DMS79 treated with DMSO at 0.1 percent for 48 hours (cell line): ENCODE results near the gene AFTPH.
A peak's percentile ranks its signal among the peaks of the same experiment; 100 is the strongest.
"Not testable (repeated sequence)": the region's sequence is repeated elsewhere in the genome, so short reads cannot be mapped to it uniquely, and the experiment has no call there.

Source experiments
- DNase-seq: peaks from one replicate; lab custom pipeline; 2025; lab: John Stamatoyannopoulos, UW

AFTPH gene

GRCh38 chr2:64493788-64494187, 30.3 kb upstream of the AFTPH start:
- DNase-seq = no peak

GRCh38 chr2:64498438-64498837, 25.7 kb upstream of the AFTPH start:
- no peak for DNase-seq

- DNase-seq = no peak
Measured at GRCh38 chr2:64500549-64500948, 23.6 kb upstream of the AFTPH start.

DNA sequence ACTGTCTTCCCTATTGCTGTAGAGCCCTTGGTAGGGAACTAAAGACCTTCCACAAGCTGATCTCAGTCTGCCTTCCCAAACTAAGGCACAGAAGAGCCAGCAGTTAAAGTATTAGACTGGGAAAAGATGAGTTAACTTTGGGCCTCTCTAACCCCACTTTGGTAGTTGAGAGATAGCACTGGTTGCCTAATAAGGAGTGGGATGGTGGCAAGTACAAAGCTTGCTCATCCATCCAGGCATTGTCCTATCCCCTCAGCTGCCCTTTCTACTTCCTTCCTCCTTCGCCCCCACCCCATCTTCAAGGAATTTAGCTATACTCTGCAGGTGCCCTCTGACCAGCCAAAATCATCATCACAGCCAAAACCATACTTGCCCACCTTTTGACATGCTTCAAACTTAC, 22.2 kb upstream of the AFTPH start:
- no peak for DNase-seq

- no peak for DNase-seq
Measured at GRCh38 chr2:64502860-64503259, 21.3 kb upstream of the AFTPH start.

DNA sequence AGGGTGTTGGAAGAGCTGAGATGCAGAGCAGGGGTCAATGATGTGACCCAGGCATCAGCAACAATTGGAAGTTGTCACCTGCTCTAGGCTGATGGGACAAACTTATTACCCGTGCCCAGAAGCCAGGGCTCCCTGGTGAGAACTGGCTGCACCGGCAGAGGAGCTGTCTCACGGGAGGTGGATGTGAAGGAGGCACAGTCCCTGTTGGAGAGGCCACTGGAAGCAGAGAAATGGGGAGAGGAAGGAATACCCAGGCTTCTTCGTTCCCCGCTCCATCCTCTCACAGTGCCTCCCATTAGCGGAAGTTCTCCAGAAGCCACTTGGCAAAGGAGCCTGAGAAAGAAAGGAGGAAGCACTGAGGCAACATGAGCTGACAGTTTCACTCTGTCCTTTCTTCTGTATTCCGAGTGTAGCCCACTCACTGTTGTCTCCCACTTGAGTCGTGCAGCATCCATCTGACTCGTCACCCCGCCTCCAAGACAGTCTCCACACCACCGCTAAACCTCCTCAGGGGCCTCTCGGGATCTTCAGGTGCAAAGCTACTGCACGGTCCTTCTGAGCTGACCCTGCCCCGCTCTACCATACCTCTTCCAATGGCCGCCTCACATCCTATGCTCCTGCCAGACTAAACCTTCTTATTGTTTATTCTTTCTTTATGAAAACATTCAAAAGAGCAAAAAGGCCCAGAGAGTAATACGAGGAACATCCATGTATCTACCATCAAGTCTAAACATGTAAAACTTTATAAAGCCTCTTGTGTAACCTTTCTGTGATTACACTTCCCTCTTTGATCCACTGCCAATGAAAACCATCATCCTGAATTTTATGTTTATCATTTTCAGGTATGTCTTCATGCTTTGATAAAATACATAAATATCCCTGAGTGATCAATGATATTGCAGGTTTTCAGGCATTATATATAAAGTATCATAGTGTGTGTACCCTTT, 19.1 kb upstream of the AFTPH start:
- DNase-seq = no peak

DNA sequence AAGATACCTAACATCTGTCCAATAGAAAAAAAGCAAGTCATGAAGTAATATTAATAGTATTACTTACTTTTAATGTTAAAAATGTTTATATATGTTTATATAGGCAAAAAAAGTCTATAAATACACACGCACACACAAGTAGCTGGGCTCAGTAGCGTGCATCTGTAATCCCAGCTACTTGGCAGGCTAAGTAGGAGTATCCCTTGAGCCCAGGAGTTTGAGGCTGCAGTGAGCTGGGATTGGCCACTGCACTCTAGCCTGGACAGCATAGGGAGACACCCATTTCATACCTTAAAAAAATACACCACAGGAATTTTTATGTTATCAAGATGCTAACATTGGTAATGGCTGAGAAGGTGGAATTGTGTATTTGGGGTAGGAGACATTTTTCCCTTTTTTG, 17.4 kb upstream of the AFTPH start:
- no peak for DNase-seq

GRCh38 chr2:64514008-64514407, 10.1 kb upstream of the AFTPH start:
- DNase-seq = no peak

DNA sequence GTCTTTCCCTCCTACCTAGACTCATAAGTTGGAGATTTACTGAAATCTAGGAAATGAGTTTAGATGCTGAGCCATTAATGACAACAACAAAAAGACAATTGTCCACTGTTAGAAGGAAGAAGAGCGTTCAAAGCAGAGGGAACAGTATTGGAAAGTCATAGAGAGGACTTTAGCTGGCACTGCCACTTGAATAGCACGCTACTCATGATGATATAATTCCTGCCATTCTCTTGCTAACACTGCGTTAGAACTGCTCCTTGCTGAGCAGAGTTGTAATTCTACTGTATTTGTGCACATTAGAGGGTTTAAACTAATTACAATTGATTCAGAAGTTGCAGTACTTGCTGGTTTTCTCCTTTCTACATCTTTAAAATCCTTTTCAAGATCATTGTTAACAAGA, 9.0 kb upstream of the AFTPH start:
- no peak for DNase-seq

GRCh38 chr2:64516651-64517510, 7.2 kb upstream of the AFTPH start:
- no peak for DNase-seq

DNA sequence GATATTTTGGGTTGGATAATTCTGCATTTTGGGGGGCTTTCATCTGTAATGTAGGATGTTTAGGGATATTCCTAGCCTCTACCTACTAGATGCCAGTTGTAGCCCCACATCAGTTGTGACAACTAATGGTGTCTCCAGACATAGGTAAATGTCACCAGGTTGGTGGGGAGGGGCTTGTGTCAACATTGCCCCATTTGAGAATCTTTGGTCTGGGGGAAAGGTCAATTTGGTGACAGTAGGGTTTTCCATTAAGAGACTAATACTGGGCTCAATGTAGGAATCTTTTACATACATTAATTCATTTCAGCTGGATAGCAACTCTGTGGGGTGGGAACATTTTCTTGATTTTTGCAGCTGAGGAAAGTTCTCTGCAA, 6.6 kb upstream of the AFTPH start:
- no peak for DNase-seq

DNA sequence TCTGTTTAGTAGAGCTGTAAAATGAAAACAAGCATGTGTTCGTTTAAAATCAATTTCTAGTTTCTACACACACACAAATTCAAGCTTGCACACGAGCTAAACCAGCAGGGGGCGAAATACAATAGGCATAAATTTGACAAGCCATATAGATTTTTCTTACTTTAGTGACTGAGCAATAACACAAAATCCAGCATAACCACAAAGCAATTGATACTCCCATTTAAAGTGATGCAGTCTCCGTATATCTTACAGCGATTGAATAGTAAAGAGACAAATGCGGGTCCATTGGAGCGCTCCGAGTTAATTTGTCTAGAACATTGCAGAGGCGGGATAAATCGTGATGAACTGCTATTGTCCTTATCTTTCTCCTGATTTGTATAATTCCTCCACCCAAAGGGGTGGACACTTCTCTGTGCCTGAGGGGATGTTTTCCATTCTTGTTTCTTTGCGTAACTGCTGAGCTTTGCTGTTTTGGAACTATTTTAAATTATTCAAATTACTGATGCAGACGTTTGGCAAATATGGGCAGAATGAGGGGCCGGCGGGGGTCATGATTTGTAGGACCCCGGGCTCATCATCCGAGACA, 1.2 kb upstream of the AFTPH start:
- peak; percentile 82 for DNase-seq

- peak; percentile 11 for DNase-seq
Measured at GRCh38 chr2:64524604-64525316, 632 bp downstream of the AFTPH start.

DNA sequence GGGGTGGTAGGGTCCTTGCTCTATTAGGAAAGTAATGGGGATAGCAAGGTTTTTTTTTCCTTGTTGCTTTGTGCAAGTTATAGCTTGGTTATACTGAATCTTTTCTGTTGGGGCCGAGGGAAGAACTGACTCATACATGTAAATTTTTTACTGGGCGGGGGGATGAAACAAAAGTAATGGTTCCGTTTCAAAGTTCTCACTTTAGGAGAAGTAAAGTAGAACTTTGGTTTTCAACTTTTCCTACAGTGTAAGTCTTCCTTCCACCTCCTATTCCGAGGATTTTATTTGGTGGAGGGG, 1.1 kb downstream of the AFTPH start:
- DNase-seq = no peak

GRCh38 chr2:64526034-64526433, 1.9 kb downstream of the AFTPH start:
- no peak for DNase-seq

GRCh38 chr2:64530946-64531345, 6.8 kb downstream of the AFTPH start:
- not testable (repeated sequence) for DNase-seq

DNA sequence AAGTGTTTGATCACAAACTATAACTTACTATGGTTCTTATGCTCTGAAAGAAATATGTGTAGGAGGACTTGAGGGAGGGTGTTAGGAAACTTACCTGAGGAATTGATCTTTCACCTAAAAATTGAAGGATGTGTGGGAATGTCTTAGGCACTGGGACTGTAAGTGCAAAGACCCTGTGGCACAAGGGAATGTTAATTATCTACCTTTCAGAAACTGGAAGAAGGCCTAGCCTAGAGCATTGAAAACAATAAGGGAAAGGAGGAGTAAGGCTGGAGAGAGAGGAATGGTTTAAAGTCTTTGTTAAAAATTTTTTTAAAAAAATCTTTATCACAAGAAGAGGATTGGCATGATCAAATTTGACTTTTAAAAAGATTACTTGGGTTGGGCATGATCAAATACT, 7.9 kb downstream of the AFTPH start:
- no peak for DNase-seq

- no peak for DNase-seq
Measured at GRCh38 chr2:64533882-64534281, 9.8 kb downstream of the AFTPH start.

DNA sequence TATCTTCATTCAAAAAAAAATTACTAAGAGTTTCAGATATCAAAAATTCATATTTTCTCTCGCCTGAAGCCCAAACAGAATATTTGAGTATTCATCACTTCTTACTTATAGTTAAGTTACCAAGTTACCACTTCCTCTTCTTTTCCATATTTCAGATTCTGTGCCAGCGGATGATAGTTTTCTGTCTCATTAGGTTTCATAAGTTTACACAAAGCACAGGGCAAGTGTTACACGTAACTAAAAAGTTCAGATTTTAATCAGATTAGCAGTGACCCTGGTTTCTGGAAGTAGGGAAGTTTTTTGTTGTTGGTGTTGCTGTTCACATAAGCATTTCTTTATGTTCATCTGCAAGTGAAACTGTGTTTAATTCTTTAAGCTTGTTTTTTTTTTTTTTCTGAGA, 10.2 kb downstream of the AFTPH start:
- no peak for DNase-seq

GRCh38 chr2:64535024-64535423, 10.9 kb downstream of the AFTPH start:
- DNase-seq = no peak

- DNase-seq = no peak
Measured at GRCh38 chr2:64537991-64538390, 13.9 kb downstream of the AFTPH start.

DNA sequence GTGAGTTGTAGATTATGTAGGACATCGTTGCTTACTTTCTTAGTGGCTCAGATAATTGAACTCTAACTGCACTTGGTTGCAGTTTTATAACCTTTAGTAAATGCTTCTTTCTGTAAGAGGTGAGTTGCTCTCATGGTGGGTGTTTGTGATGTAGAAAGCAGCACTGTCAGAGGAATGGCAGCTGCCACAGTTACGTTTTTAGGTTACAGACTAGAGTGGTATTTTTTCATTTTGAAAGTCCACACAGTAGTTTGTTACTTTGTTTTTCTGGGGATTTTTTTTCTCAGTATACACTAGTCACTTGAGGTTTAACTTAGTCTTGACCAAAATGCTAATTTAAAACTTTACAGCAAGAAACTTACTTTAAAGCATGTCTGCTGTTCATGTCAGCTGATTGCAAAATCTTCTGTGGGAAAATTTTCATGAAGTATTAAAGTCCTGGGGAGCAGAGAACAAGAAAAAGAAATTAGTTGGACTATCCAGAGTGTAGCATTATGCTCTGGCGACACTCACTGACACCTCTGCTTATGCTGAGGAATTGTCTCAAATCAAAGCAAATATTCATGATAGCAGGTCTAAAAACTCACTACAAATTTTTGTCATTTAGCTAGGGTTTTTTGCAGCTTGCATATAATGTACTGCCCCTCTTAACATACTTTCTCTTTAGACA, 14.8 kb downstream of the AFTPH start:
- no peak for DNase-seq
